K562 (cell line): ENCODE data around the gene PRDM1. TPM values are rescaled to one million over a fixed set of nuclear protein-coding genes. Genes with fewer than 3 reads are reported as not detected.
A peak's percentile ranks its signal among the peaks of the same experiment; 100 is the strongest.

Source experiments
- C11orf30 ChIP-seq: fragments of 450-650 bp; IDR thresholded peaks from 2 replicates; pipeline ENCODE4 v1.6.1; 2016; ENCODE audit warnings: low read depth, mild to moderate bottlenecking
- ELK1 ChIP-seq: sonication (generic); formaldehyde crosslinking; IDR thresholded peaks from 2 replicates; pipeline ENCODE4 v1.8.1; 2022; ENCODE audit warnings: missing genetic modification reagents
- FOSL1 ChIP-seq: fragments of 200-800 bp; sonication (Bioruptor generic); conservative IDR thresholded peaks from 2 replicates; pipeline ENCODE4 v1.6.1; 2016; ENCODE audit warnings: missing genetic modification characterization, missing compliant biosample characterization
- FOXJ2 ChIP-seq: fragments of 200-800 bp; sonication (Bioruptor generic); IDR thresholded peaks from 2 replicates; pipeline ENCODE4 v1.6.1; 2016; ENCODE audit warnings: missing genetic modification characterization, missing compliant biosample characterization
- HMG20A ChIP-seq: fragments of 450-650 bp; formaldehyde crosslinking; conservative IDR thresholded peaks from 2 replicates; pipeline ENCODE4 v1.4.0; 2020; ENCODE audit warnings: mild to moderate bottlenecking, mixed read lengths
- ID3 ChIP-seq, 2 experiments: fragments of 250-450 bp in 1 of 2; fragments of 450-650 bp in 1 of 2; sonication (Bioruptor Pico) in 1 of 2; IDR thresholded peaks; 2 replicates each; pipeline versions ENCODE4 v1.6.1 to v1.8.0; 2016 to 2021; ENCODE audit warnings: mild to moderate bottlenecking in 2 of 2, moderate library complexity in 2 of 2, missing compliant biosample characterization in 1 of 2, missing genetic modification characterization in 1 of 2
- MLLT1 ChIP-seq, 2 experiments: fragments of 450-650 bp; IDR thresholded peaks; 2 replicates each; pipeline ENCODE4 v1.6.1; 2016
- NONO ChIP-seq, 2 experiments: fragments of 200-400 bp in 1 of 2; fragments of 450-650 bp in 1 of 2; formaldehyde crosslinking in 1 of 2; IDR thresholded peaks; 2 replicates each; pipeline ENCODE4 v1.6.1; 2017; ENCODE audit warnings: low read depth in 2 of 2, mild to moderate bottlenecking in 2 of 2, moderate library complexity in 2 of 2, low read length in 1 of 2
- PHB ChIP-seq: fragments of 250-450 bp; sonication (Bioruptor Pico); IDR thresholded peaks from 2 replicates; pipeline ENCODE4 v1.5.0; 2021
- RBM17 ChIP-seq: fragments of 200-400 bp; formaldehyde crosslinking; IDR thresholded peaks from 2 replicates; pipeline ENCODE4 v1.6.1; 2017; ENCODE audit warnings: low read depth, mild to moderate bottlenecking, low read length, borderline replicate concordance
- RFX5 ChIP-seq: IDR thresholded peaks from 2 replicates; pipeline ENCODE4 v1.6.1; 2011; ENCODE audit warnings: low read depth, mild to moderate bottlenecking, improper control_type of control experiment, low read length
- TAF15 ChIP-seq: fragments of 200-400 bp; formaldehyde crosslinking; IDR thresholded peaks from 2 replicates; pipeline ENCODE4 v1.6.1; 2017; ENCODE audit warnings: mild to moderate bottlenecking, low read depth, low read length, moderate library complexity
- ZKSCAN1 ChIP-seq: fragments of 150-350 bp; IDR thresholded peaks from 2 replicates; pipeline ENCODE4 v1.6.1; 2016; ENCODE audit warnings: low read depth, low read length
- ZNF175 ChIP-seq: fragments of 200-800 bp; sonication (Bioruptor generic); IDR thresholded peaks from 2 replicates; pipeline ENCODE4 v1.6.1; 2016; ENCODE audit warnings: low read depth, mild to moderate bottlenecking, missing genetic modification characterization, missing compliant biosample characterization
- ZNF212 ChIP-seq: fragments of 450-650 bp; formaldehyde crosslinking; IDR thresholded peaks from 2 replicates; pipeline ENCODE4 v1.4.0; 2020; ENCODE audit warnings: mild to moderate bottlenecking
- ZNF449 ChIP-seq: fragments of 250-450 bp; sonication (Bioruptor Pico); IDR thresholded peaks from 2 replicates; pipeline ENCODE4 v1.8.0; 2022; ENCODE audit warnings: moderate library complexity, mild to moderate bottlenecking, inconsistent platforms
- ZNF764 ChIP-seq: fragments of 250-450 bp; sonication (Bioruptor Pico); IDR thresholded peaks from 2 replicates; pipeline ENCODE4 v1.4.0; 2020; ENCODE audit warnings: low read depth, mild to moderate bottlenecking, moderate library complexity
- ZNF79 ChIP-seq: fragments of 250-450 bp; sonication (Bioruptor Pico); IDR thresholded peaks from 2 replicates; pipeline ENCODE4 v1.4.0; 2020; ENCODE audit warnings: low read depth, mild to moderate bottlenecking, moderate library complexity
- polyA plus RNA-seq, 8 experiments: library from polyadenylated mRNA; depleted of rRNA in 4 of 8; stranded (reverse) in 5 of 8; unstranded in 3 of 8; fragments of >200 nt; fragmentation: Nextera tagmentation in 2 of 8; fragmentation: Illumina TruSeq in 1 of 8; extraction: Ambion mirVana in 2 of 8; extraction: Trizol in 1 of 8; gene quantifications; 2 replicates each; pipeline versions ENCODE4 v1.2.1 to v1.2.3, GENCODE V29; 2011 to 2014; ENCODE audit warnings: inconsistent platforms in 1 of 8, missing spikeins in 1 of 8
- total RNA-seq, 7 experiments: library from RNA; depleted of rRNA in 6 of 7; stranded (reverse); fragments of >200 nt in 6 of 7; fragmentation: Illumina TruSeq in 2 of 7; extraction: Trizol in 2 of 7; gene quantifications; 2 replicates each; pipeline versions ENCODE4 v1.2.1 to v1.2.3, GENCODE V29; 2011 to 2021; ENCODE audit warnings: low replicate concordance in 1 of 7

The PRDM1 gene
- total and polyA plus RNA-seq, 9 of the 15 experiments (the other 6 are each of a cell fraction or from before 2014, with no cell fraction given), result 0.09 to 0.89 (median 0.27) TPM

GRCh38 chr6:106046116-106046853 is 39.9 kb upstream of the PRDM1 start (continued):
- TF ChIP-seq MLLT1 (IDR thresholded peaks at IDR 0.05) (no peak), C11orf30 (no peak), ZKSCAN1 (no peak), ELK1 (no peak), ID3 (CRISPR knock-in tag; IDR thresholded peaks at IDR 0.05) (no peak), ID3 (tag; IDR thresholded peaks at IDR 0.05) (0 out of 2 replicates have a peak, but pooled peaks have one; percentile 27), PHB (CRISPR knock-in tag) (no peak), ZNF79 (CRISPR knock-in tag) (no peak), ZNF764 (CRISPR knock-in tag) (no peak), FOXJ2 (tag) (0 out of 2 replicates have a peak, but pooled peaks have one; percentile 14), TAF15 (no peak), ZNF175 (CRISPR knock-in tag) (peak; percentile 43; the same call in 1 of the 2 replicates), HMG20A (CRISPR knock-in tag) (no peak), RBM17 (no peak), NONO (IDR thresholded peaks at IDR 0.05; ENCODE audit: low read depth in 2 of 2, low read length in 1 of 2) (no peak), FOSL1 (no peak), RFX5 (no peak), ZNF212 (no peak), ZNF449 (CRISPR knock-in tag) (0 out of 2 replicates have a peak, but pooled peaks have one; percentile 47)
